ENCODE measurements around the gene PCGF1.

GRCh38 chr2:74544634-74545033 lies 37.1 kb upstream of the PCGF1 start:
- TF ChIP-seq MAX (IDR thresholded peaks at IDR 0.05): no peak
- TF ChIP-seq EZH2 (IDR thresholded peaks at IDR 0.05): no peak
- peak in 2 of 3 experiments; percentile 49; a peak in 5 of 6 replicates for TF ChIP-seq CTCF (IDR thresholded peaks at IDR 0.05 in 2 of 3, conservative IDR thresholded peaks at IDR 0.05 in 1 of 3; ENCODE audit: borderline replicate concordance in 1 of 3, insufficient read depth in 1 of 3, low read depth in 2 of 3, low read length in 2 of 3)
- no peak for TF ChIP-seq ZBTB33 (IDR thresholded peaks at IDR 0.05; ENCODE audit: extremely low read depth, insufficient replicate concordance, low read length)
- TF ChIP-seq ZNF274 (IDR thresholded peaks at IDR 0.05; ENCODE audit: low read depth, low read length): no peak
- no peak for TF ChIP-seq POLR2AphosphoS5 (IDR thresholded peaks at IDR 0.05; ENCODE audit: low read depth, low read length)
- no peak for TF ChIP-seq SP1 (IDR thresholded peaks at IDR 0.05; ENCODE audit: low read depth)
- no peak for TF ChIP-seq FOSL1 (IDR thresholded peaks at IDR 0.05; ENCODE audit: low read depth)
- TF ChIP-seq SRF (IDR thresholded peaks at IDR 0.05; ENCODE audit: low read depth): no peak
- no peak for TF ChIP-seq REST (IDR thresholded peaks at IDR 0.05; ENCODE audit: low read depth)
- TF ChIP-seq RAD21 (IDR thresholded peaks at IDR 0.05; ENCODE audit: low read depth): peak; percentile 68
- no peak for TF ChIP-seq CEBPB (IDR thresholded peaks at IDR 0.05; ENCODE audit: low read depth)
